ENCODE results near the gene MTX1. TPM values are rescaled to one million over a fixed set of nuclear protein-coding genes. Genes with fewer than 3 reads are reported as not detected.

The MTX1 gene
- total and polyA plus RNA-seq, 9 of the 15 experiments (the other 6 are each of a cell fraction or from before 2014, with no cell fraction given): 29.1 to 98.4 (median 66.9) TPM

DNA sequence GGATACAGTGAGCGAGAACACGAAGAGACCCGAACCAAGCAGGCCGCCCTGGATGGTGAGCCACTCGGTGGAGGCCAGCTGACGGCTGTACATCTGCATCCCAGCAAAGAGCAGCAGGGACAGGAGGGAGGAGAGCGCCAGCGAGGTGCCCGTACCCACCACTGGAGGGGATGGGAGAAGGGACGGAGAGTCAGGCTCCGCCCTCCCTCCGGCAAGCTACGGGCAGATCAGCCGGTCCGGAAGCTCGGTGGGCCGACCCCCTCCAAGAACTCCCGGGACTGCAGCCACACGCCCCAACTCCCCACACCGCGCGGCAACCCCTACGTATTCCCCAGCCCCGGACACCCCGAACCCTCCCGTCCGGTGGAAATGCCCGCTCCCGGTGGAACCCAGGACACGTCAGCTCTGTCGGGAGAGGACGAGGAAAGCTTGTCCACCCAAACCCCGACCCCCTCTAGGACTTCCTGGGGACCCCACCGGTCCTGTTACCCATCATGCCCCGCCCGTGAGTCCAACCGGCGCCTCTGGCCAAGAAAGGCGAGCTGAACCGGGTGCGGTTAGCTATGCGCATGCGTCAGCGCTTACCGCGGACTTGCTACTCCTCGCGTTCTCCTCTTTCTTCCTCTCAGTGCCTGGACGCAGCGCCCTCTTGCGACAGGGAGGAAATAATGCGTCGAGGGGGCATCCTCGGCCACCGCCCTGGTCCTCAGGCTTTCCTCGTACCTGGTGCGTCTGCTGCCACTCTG is 35.6 kb upstream of the MTX1 start, which contains the start of gene KRTCAP2 (continued):
- TF ChIP-seq, protein P1, sequence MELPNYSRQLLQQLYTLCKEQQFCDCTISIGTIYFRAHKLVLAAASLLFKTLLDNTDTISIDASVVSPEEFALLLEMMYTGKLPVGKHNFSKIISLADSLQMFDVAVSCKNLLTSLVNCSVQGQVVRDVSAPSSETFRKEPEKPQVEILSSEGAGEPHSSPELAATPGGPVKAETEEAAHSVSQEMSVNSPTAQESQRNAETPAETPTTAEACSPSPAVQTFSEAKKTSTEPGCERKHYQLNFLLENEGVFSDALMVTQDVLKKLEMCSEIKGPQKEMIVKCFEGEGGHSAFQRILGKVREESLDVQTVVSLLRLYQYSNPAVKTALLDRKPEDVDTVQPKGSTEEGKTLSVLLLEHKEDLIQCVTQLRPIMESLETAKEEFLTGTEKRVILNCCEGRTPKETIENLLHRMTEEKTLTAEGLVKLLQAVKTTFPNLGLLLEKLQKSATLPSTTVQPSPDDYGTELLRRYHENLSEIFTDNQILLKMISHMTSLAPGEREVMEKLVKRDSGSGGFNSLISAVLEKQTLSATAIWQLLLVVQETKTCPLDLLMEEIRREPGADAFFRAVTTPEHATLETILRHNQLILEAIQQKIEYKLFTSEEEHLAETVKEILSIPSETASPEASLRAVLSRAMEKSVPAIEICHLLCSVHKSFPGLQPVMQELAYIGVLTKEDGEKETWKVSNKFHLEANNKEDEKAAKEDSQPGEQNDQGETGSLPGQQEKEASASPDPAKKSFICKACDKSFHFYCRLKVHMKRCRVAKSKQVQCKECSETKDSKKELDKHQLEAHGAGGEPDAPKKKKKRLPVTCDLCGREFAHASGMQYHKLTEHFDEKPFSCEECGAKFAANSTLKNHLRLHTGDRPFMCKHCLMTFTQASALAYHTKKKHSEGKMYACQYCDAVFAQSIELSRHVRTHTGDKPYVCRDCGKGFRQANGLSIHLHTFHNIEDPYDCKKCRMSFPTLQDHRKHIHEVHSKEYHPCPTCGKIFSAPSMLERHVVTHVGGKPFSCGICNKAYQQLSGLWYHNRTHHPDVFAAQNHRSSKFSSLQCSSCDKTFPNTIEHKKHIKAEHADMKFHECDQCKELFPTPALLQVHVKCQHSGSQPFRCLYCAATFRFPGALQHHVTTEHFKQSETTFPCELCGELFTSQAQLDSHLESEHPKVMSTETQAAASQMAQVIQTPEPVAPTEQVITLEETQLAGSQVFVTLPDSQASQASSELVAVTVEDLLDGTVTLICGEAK (IDR thresholded peaks at IDR 0.05): 0 out of 2 replicates have a peak, but pooled peaks have one; percentile 11
- TF ChIP-seq, protein P1 (CRISPR knock-in tag; IDR thresholded peaks at IDR 0.05): no peak
- 0 out of 2 replicates have a peak, but pooled peaks have one; percentile 70 for TF ChIP-seq DIDO1 (tag; IDR thresholded peaks at IDR 0.05; ENCODE audit: low read depth)
- TF ChIP-seq, protein P2, sequence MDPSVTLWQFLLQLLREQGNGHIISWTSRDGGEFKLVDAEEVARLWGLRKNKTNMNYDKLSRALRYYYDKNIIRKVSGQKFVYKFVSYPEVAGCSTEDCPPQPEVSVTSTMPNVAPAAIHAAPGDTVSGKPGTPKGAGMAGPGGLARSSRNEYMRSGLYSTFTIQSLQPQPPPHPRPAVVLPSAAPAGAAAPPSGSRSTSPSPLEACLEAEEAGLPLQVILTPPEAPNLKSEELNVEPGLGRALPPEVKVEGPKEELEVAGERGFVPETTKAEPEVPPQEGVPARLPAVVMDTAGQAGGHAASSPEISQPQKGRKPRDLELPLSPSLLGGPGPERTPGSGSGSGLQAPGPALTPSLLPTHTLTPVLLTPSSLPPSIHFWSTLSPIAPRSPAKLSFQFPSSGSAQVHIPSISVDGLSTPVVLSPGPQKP (CRISPR knock-in tag; IDR thresholded peaks at IDR 0.05): no peak
- TF ChIP-seq JUN (IDR thresholded peaks at IDR 0.05; ENCODE audit: borderline replicate concordance, low read depth, low read length): peak; percentile 45; the same call in 1 of the 2 replicates
- no peak for TF ChIP-seq JUN (CRISPR knock-in tag; IDR thresholded peaks at IDR 0.05; ENCODE audit: borderline replicate concordance)
- TF ChIP-seq NUFIP1 (IDR thresholded peaks at IDR 0.05; ENCODE audit: partially characterized antibody): no peak
- no peak for TF ChIP-seq ZKSCAN8 (CRISPR knock-in tag; IDR thresholded peaks at IDR 0.05)
- TF ChIP-seq ZNF197 (CRISPR knock-in tag; IDR thresholded peaks at IDR 0.05; ENCODE audit: low read depth): no peak
- no peak for TF ChIP-seq GATAD2A (IDR thresholded peaks at IDR 0.05)
- TF ChIP-seq ZNF75A (CRISPR knock-in tag; IDR thresholded peaks at IDR 0.05): no peak
- 0 out of 2 replicates have a peak, but pooled peaks have one; percentile 43 for TF ChIP-seq OTX1 (CRISPR knock-in tag; IDR thresholded peaks at IDR 0.05)
- peak; percentile 65; the same call in 1 of the 2 replicates for TF ChIP-seq GABPB1 (CRISPR knock-in tag; IDR thresholded peaks at IDR 0.05)
- TF ChIP-seq, protein P3, sequence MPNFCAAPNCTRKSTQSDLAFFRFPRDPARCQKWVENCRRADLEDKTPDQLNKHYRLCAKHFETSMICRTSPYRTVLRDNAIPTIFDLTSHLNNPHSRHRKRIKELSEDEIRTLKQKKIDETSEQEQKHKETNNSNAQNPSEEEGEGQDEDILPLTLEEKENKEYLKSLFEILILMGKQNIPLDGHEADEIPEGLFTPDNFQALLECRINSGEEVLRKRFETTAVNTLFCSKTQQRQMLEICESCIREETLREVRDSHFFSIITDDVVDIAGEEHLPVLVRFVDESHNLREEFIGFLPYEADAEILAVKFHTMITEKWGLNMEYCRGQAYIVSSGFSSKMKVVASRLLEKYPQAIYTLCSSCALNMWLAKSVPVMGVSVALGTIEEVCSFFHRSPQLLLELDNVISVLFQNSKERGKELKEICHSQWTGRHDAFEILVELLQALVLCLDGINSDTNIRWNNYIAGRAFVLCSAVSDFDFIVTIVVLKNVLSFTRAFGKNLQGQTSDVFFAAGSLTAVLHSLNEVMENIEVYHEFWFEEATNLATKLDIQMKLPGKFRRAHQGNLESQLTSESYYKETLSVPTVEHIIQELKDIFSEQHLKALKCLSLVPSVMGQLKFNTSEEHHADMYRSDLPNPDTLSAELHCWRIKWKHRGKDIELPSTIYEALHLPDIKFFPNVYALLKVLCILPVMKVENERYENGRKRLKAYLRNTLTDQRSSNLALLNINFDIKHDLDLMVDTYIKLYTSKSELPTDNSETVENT (CRISPR knock-in tag; IDR thresholded peaks at IDR 0.05): peak; percentile 97
- TF ChIP-seq ZNF3 (CRISPR knock-in tag; IDR thresholded peaks at IDR 0.05): no peak
- peak; percentile 88 for TF ChIP-seq TAF1 (IDR thresholded peaks at IDR 0.05; ENCODE audit: control insufficient read depth, extremely low read depth, insufficient read depth, low read length, severe bottlenecking)

Measured in K562 (cell line).